Measurements from ENCODE around the gene TNFRSF4. TPM values are rescaled to one million over a fixed set of nuclear protein-coding genes. Genes with fewer than 3 reads are reported as not detected.

Gene TNFRSF4
- total and polyA plus RNA-seq, 2 of the 8 experiments (the other 6 are each of a cell fraction or from before 2014, with no cell fraction given): 0.06 TPM; not detected in 1

- TF ChIP-seq RXRA (IDR thresholded peaks at IDR 0.05; ENCODE audit: insufficient read depth, low read depth, low read length): no peak
- TF ChIP-seq ASH2L (IDR thresholded peaks at IDR 0.05; ENCODE audit: low read length): no peak
- no peak for TF ChIP-seq TEAD4 (IDR thresholded peaks at IDR 0.05; ENCODE audit: low read depth, low read length)
- no peak for TF ChIP-seq NRF1 (IDR thresholded peaks at IDR 0.05; ENCODE audit: low read depth, low read length)
- TF ChIP-seq HDAC2 (IDR thresholded peaks at IDR 0.05; ENCODE audit: borderline replicate concordance in 1 of 2, low read depth in 2 of 2, low read length in 2 of 2): no peak
- TF ChIP-seq E2F6 (IDR thresholded peaks at IDR 0.05): no peak
Observed at GRCh38 chr1:1185101-1185765, 28.7 kb downstream of the TNFRSF4 start (continued).
